SK-N-MC (cell line): ENCODE results near the gene VPS8.

ENCODE experiments used
- EZH2 ChIP-seq: fragments of 200-600 bp; sonication (generic); IDR thresholded peaks from one replicate; pipeline ENCODE4 v1.6.1; 2017; ENCODE audit warnings: antibody characterized with exemption
- POLR2AphosphoS5 ChIP-seq: IDR thresholded peaks from 2 replicates; pipeline ENCODE4 v1.6.1; 2012; ENCODE audit warnings: mild to moderate bottlenecking, low read depth, low read length, borderline replicate concordance

DNA sequence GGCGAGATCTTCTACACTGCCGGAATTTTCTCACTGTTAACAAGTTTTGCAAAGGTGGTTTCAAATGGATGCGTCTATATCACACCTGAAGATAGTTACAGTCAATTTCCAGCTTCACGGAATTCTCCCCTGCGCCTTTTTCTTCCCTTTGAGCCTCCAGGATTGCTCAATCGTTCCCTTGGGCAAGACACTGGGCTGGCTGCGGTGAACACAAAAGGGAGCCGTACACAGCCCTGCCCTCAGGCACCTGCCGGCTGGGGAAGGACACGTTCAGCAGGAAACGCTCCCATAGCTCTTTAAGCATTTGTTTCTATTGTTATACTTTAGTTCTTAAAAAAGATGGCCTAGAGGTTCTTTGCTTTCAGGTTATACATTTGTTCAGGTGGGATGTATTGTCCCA is 255.2 kb downstream of the VPS8 start:
- TF ChIP-seq EZH2 (no peak), POLR2AphosphoS5 (no peak)
